Sigmoid colon (tissue), 4 donors: ENCODE data around the gene CAPN2.
"Not testable (repeated sequence)": the region's sequence is repeated elsewhere in the genome, so short reads cannot be mapped to it uniquely, and the experiment has no call there.

Source experiments
- CTCF ChIP-seq, 4 experiments: fragments of 450-650 bp in 3 of 4; fragments of 200-600 bp in 1 of 4; IDR thresholded peaks; one replicate each; pipeline ENCODE4 v1.5.1; 2016 to 2019; ENCODE audit warnings: antibody characterized with exemption in 4 of 4, mild to moderate bottlenecking in 3 of 4, moderate library complexity in 2 of 4
- EP300 ChIP-seq, 4 donors: sonication (generic); formaldehyde crosslinking; IDR thresholded peaks; one replicate each; pipeline ENCODE4 v1.6.1; 2017; ENCODE audit warnings: antibody characterized with exemption in 4 of 4
- POLR2A ChIP-seq, 2 donors: fragments of 450-650 bp; IDR thresholded peaks; one replicate each; pipeline ENCODE4 v1.6.1; 2016; ENCODE audit warnings: antibody characterized with exemption in 2 of 2, mild to moderate bottlenecking in 2 of 2, moderate library complexity in 2 of 2
- POLR2AphosphoS5 ChIP-seq, 4 donors: sonication (generic); formaldehyde crosslinking; IDR thresholded peaks; one replicate each; pipeline ENCODE4 v1.6.1; 2017; ENCODE audit warnings: antibody characterized with exemption in 4 of 4

- not testable (repeated sequence) for TF ChIP-seq CTCF, POLR2A, POLR2AphosphoS5, EP300 (IDR thresholded peaks at IDR 0.05)
These were observed 104.9 kb downstream of the CAPN2 start for GRCh38 chr1:223817265-223817664.
